WTC11 (cell line): ENCODE results near the gene MCCC1.

ENCODE experiments used
- CREB1 ChIP-seq: sonication (generic); formaldehyde crosslinking; IDR thresholded peaks from 2 replicates; pipeline ENCODE4 v1.8.0; 2023; ENCODE audit warnings: mild to moderate bottlenecking, missing genetic modification reagents
- CREM ChIP-seq: sonication (generic); formaldehyde crosslinking; IDR thresholded peaks from 2 replicates; pipeline ENCODE4 v1.8.1; 2022; ENCODE audit warnings: mild to moderate bottlenecking, missing genetic modification reagents, moderate library complexity
- ELF4 ChIP-seq: sonication (generic); formaldehyde crosslinking; IDR thresholded peaks from 2 replicates; pipeline ENCODE4 v1.8.1; 2022; ENCODE audit warnings: low read depth, mild to moderate bottlenecking, moderate library complexity, missing genetic modification reagents
- ESRRA ChIP-seq: sonication (generic); formaldehyde crosslinking; IDR thresholded peaks from 2 replicates; pipeline ENCODE4 v1.8.1; 2022; ENCODE audit warnings: mild to moderate bottlenecking, missing genetic modification reagents, borderline replicate concordance
- SOX15 ChIP-seq: fragments of 250-450 bp; sonication (Bioruptor Pico); IDR thresholded peaks from 2 replicates; pipeline ENCODE4 v1.9.0; 2021; ENCODE audit warnings: mild to moderate bottlenecking
- SP1 ChIP-seq: sonication (generic); formaldehyde crosslinking; conservative IDR thresholded peaks from 2 replicates; pipeline ENCODE4 v1.8.1; 2022; ENCODE audit warnings: missing genetic modification reagents
- TF ChIP-seq, protein P1 (sequence below): fragments of 200-600 bp; IDR thresholded peaks from 2 replicates; pipeline ENCODE4 v1.8.0; 2022; ENCODE audit warnings: antibody characterized with exemption
- TF ChIP-seq, protein P2 (sequence below): sonication (generic); formaldehyde crosslinking; IDR thresholded peaks from 2 replicates; pipeline ENCODE4 v1.8.1; 2022; ENCODE audit warnings: low read depth, mild to moderate bottlenecking, moderate library complexity, missing genetic modification reagents, borderline replicate concordance
- TF ChIP-seq, protein P3 (sequence below): fragments of 250-450 bp; sonication (Bioruptor Pico); IDR thresholded peaks from 2 replicates; pipeline ENCODE4 v1.9.0; 2021; ENCODE audit warnings: mild to moderate bottlenecking
- TF ChIP-seq, protein P4 (sequence below): sonication (generic); formaldehyde crosslinking; IDR thresholded peaks from 2 replicates; pipeline ENCODE4 v1.8.0; 2022; ENCODE audit warnings: mild to moderate bottlenecking, missing genetic modification reagents
- TF ChIP-seq, protein P5 (sequence below): sonication (generic); formaldehyde crosslinking; IDR thresholded peaks from 2 replicates; pipeline ENCODE4 v1.8.1; 2022; ENCODE audit warnings: low read depth, missing genetic modification reagents, borderline replicate concordance

DNA sequence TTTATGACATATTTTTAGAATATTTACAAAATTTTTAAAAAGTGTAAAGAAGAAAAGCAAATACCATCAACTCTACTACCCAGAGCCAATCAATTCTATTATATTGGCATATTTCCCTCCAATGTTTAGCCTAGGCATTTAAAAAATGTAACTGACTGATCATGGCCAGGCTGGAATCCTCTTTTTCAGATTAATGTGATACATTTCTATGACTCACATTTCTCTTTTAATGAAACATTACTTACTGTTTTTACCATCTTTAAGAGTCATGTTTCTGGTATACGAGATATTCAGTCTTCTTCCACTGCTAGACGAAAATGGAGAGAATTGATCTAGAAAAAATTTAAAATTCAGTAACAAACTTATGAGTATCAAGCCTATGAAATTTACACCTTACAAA is 65.5 kb downstream of the MCCC1 start:
- TF ChIP-seq, protein P1, sequence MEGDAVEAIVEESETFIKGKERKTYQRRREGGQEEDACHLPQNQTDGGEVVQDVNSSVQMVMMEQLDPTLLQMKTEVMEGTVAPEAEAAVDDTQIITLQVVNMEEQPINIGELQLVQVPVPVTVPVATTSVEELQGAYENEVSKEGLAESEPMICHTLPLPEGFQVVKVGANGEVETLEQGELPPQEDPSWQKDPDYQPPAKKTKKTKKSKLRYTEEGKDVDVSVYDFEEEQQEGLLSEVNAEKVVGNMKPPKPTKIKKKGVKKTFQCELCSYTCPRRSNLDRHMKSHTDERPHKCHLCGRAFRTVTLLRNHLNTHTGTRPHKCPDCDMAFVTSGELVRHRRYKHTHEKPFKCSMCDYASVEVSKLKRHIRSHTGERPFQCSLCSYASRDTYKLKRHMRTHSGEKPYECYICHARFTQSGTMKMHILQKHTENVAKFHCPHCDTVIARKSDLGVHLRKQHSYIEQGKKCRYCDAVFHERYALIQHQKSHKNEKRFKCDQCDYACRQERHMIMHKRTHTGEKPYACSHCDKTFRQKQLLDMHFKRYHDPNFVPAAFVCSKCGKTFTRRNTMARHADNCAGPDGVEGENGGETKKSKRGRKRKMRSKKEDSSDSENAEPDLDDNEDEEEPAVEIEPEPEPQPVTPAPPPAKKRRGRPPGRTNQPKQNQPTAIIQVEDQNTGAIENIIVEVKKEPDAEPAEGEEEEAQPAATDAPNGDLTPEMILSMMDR = no peak
- TF ChIP-seq, protein P2, sequence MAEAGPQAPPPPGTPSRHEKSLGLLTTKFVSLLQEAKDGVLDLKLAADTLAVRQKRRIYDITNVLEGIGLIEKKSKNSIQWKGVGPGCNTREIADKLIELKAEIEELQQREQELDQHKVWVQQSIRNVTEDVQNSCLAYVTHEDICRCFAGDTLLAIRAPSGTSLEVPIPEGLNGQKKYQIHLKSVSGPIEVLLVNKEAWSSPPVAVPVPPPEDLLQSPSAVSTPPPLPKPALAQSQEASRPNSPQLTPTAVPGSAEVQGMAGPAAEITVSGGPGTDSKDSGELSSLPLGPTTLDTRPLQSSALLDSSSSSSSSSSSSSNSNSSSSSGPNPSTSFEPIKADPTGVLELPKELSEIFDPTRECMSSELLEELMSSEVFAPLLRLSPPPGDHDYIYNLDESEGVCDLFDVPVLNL = no peak
- TF ChIP-seq SOX15 (CRISPR knock-in tag) (no peak), SP1 (CRISPR knock-in tag) (no peak), CREM (CRISPR knock-in tag) (no peak), CREB1 (CRISPR knock-in tag) (no peak), ESRRA (CRISPR knock-in tag) (no peak), ELF4 (CRISPR knock-in tag) (no peak)
- TF ChIP-seq, protein P3, sequence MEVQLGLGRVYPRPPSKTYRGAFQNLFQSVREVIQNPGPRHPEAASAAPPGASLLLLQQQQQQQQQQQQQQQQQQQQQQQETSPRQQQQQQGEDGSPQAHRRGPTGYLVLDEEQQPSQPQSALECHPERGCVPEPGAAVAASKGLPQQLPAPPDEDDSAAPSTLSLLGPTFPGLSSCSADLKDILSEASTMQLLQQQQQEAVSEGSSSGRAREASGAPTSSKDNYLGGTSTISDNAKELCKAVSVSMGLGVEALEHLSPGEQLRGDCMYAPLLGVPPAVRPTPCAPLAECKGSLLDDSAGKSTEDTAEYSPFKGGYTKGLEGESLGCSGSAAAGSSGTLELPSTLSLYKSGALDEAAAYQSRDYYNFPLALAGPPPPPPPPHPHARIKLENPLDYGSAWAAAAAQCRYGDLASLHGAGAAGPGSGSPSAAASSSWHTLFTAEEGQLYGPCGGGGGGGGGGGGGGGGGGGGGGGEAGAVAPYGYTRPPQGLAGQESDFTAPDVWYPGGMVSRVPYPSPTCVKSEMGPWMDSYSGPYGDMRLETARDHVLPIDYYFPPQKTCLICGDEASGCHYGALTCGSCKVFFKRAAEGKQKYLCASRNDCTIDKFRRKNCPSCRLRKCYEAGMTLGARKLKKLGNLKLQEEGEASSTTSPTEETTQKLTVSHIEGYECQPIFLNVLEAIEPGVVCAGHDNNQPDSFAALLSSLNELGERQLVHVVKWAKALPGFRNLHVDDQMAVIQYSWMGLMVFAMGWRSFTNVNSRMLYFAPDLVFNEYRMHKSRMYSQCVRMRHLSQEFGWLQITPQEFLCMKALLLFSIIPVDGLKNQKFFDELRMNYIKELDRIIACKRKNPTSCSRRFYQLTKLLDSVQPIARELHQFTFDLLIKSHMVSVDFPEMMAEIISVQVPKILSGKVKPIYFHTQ (CRISPR knock-in tag) = no peak
- TF ChIP-seq, protein P4, sequence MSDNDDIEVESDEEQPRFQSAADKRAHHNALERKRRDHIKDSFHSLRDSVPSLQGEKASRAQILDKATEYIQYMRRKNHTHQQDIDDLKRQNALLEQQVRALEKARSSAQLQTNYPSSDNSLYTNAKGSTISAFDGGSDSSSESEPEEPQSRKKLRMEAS (CRISPR knock-in tag) = no peak
- TF ChIP-seq, protein P5, sequence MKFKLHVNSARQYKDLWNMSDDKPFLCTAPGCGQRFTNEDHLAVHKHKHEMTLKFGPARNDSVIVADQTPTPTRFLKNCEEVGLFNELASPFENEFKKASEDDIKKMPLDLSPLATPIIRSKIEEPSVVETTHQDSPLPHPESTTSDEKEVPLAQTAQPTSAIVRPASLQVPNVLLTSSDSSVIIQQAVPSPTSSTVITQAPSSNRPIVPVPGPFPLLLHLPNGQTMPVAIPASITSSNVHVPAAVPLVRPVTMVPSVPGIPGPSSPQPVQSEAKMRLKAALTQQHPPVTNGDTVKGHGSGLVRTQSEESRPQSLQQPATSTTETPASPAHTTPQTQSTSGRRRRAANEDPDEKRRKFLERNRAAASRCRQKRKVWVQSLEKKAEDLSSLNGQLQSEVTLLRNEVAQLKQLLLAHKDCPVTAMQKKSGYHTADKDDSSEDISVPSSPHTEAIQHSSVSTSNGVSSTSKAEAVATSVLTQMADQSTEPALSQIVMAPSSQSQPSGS (CRISPR knock-in tag) = no peak
